ENCODE results near the gene PDSS2.

- TF ChIP-seq CTCF (IDR thresholded peaks at IDR 0.05) (no peak), POLR2A (IDR thresholded peaks at IDR 0.05) (no peak)
Observed at GRCh38 chr6:107156617-107157016, 302.7 kb downstream of the PDSS2 start.
